ENCODE measurements around the gene CXCL13. TPM values are rescaled to one million over a fixed set of nuclear protein-coding genes. Genes with fewer than 3 reads are reported as not detected.
"Not testable (repeated sequence)": the region's sequence is repeated elsewhere in the genome, so short reads cannot be mapped to it uniquely, and the experiment has no call there.

CXCL13 gene, protein sequence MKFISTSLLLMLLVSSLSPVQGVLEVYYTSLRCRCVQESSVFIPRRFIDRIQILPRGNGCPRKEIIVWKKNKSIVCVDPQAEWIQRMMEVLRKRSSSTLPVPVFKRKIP
- polyA plus RNA-seq (ENCODE audit: insufficient read length in 4 of 4), result under 1 TPM; 0.33 to 0.92 (median 0.63) TPM

DNA sequence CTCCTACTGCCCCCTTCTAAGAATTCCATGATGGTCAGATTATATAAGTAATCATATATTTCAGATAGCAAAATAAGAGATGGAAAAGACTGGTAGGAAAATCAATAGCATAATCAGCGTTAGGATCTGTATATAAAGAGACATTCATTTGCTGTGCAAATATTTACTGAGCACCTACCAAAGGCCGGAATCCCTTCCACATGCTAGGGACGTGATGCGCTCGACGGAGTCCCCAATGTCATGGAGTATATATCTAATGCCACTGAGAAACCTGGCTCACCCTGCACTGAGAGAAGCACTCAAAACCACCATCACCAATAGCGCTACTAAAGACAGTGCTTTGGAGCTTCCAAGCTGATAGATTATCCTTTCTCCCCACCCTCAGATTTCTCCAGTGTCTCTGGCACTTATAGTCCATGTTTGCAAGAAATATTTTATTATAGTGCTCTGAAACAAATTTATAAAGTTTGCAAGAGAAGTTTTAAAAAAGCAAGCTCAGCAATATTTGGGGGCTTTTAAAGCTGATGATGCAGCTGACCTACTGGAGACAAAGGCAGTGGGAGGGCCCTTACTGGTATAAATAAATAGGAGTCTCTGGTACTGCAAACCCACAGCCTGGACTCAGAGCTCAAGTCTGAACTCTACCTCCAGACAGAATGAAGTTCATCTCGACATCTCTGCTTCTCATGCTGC lies at the start of gene CXCL13:
TSS of gene CXCL13 (plus strand) at position 611 of the 693 bp plus-strand sequence. CDS start at position 657, 46 bp downstream.
- no peak for DNase-seq (ENCODE audit: low read depth in 4 of 4, low spot score in 2 of 4)

DNA sequence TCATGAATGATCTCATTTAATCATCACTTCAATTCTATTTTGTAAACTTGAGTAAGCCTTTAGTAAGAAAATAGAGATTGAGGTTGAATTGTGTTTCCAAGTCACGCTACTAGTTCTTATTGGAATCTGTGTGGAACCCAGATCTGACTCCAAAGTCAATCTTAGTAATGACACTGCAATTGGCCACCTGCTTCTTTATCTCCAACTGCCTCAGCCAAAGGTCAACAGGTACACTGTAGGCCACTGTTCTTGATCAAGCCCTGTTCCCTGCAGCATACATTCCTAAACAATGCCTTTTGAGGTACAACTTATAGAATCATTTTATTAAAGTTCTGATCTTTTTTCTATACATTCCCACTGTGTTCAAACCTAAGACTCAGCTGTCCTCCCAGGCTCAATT lies 45.5 kb upstream of the CXCL13 start:
- DNase-seq (ENCODE audit: low read depth in 4 of 4, low spot score in 2 of 4), result no peak

DNA sequence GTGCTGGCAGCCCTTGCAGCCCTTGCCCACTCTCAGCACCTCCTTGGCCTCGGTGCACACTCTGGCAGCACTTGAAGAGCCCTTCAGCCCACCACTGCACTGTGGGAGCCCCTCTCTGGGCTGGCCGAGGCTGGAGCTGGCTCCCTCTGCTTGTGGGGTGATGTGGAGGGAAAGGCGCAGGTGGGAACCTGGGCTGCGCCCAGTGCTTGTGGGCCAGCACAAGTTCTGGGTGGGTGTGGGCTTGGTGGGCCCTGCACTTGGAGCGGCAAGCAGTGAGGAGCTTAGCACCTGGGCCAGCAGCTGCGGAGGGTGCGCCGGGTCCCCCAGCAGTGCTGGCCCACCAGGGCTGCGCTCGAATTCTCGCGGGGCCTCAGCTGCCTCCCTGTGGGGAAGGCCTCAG lies 43.9 kb upstream of the CXCL13 start:
- DNase-seq (ENCODE audit: low read depth in 4 of 4, low spot score in 2 of 4), result not testable (repeated sequence)

DNA sequence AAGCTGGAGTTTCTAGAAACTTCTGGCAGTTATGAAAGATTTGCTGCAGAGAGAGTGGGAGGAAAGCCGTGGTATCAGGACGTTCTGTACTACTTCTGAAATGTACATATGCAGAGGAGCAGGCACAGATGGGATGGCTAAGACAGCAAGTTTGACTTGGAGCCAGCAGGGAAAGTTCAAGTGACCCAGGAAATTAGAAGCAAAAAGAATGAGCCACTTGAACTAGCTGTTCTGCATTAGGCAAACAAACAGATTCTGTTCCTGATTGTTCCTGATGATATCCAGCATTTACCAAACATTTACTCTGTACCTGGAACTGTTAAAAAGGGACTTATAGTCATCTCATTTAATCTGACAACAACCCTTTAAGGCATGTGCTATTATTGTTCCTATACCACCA lies 41.4 kb upstream of the CXCL13 start:
- peak in 1 of 4 donors; percentile 9 for DNase-seq (ENCODE audit: low read depth in 4 of 4, low spot score in 2 of 4)

DNA sequence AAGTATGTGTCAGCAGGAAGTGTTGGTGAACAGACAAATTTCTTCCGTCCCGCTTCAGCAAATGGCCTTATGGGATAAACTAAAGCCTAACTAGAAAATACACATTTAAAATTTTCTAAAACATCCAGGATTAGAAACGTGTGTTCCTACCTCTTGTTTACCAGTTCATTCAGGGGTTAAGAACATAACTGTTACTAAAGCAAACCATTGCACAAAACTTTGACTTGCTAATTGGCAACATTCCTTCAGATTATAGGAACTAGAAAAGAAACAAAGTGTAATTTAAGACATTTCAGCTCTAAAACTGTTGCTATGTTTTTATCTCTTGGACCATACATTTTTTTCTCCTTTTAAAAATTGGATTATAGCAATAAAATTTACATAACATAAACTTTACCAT lies 39.5 kb upstream of the CXCL13 start:
- DNase-seq (ENCODE audit: low read depth in 4 of 4, low spot score in 2 of 4), result no peak

DNA sequence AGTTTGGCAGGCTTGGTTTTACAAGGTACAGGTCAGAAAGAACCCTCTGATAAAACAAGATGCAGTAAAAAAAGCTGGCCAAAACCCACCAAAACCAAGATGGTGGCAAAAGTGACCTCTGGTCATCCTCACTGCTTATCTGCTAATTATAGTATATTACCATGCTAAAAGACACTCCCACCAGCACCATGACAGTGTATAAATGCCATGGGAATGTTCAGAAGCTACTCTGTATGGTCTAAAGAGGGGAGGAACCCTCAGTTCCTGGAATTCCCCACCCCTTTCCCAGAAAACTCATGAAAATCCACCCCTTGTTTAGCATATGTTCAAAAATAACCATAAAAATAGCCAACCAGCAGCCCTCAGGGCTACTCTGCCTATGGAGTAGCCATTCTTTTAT lies 38.1 kb upstream of the CXCL13 start:
- DNase-seq (ENCODE audit: low read depth in 4 of 4, low spot score in 2 of 4), result no peak

DNA sequence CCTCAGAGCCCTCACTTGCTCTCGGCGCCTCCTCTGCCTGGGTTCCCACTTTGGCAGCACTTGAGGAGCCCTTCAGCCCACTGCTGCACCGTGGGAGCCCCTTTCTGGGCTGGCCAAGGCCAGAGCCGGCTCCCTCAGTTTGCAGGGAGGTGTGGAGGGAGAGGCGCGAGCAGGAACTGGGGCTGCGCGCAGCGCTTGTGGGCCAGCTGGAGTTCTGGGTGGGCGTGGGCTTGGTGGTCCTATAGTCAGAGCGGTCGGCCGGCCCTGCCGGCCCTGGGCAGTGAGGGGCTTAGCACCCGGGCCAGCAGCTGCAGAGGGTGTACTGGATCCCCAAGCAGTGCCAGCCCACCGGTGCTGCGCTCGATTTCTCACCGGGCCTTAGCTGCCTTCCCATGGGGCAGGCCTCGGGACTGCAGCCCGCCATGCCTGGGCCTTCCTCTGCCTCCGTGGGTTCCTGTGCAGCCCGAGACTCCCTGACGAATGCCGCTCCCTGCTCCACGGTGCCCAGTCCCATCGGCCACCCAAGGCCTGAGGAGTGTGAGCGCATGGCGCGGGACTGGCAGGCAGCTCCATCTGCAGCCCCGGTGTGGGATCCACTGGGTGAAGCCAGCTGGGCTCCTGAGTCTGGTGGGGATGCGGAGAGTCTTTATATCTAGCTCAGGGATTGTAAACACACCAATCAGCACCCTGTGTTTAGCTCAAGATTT lies 35.0 kb upstream of the CXCL13 start:
- not testable (repeated sequence) for DNase-seq (ENCODE audit: low read depth in 4 of 4, low spot score in 2 of 4)

DNA sequence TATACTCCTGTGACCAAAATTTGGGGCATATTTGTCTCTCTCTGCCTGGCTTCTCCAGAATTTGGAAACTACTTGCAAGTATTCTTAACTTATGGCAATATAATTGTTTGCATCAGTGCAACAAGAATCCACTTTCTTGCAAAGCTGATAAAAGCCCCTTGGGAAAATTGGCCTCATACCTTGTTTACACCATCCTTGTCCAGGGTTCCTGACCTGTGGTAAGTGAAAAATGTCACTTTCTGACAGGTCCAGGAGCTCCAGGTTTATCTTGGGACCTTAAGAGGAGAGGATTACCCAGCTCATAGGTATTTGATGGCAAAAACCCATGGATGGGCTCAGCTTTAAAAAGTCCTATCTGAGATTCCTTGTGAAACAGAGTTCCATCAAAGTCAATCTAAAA lies 29.3 kb upstream of the CXCL13 start:
- no peak for DNase-seq (ENCODE audit: low read depth in 4 of 4, low spot score in 2 of 4)

DNA sequence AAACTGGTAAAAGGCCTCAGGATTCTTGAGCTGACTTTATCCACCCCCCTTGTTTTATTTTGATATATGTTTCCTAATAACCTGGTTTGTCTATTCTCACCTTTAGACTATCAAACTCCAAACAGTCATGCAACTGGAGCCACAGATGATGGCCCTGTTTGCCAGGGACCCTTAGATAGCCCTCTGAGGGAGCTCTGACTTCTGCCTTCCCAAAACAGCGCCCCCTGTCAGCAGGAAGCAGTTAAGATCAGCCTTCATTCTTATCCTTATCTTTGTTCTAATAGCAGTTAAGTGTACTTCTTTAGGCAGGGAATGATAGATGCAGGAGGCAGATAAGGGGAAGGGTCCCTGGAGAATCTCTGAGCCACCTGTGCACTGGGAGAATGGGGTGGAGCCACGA lies 27.5 kb upstream of the CXCL13 start:
- no peak for DNase-seq (ENCODE audit: low read depth in 4 of 4, low spot score in 2 of 4)

DNA sequence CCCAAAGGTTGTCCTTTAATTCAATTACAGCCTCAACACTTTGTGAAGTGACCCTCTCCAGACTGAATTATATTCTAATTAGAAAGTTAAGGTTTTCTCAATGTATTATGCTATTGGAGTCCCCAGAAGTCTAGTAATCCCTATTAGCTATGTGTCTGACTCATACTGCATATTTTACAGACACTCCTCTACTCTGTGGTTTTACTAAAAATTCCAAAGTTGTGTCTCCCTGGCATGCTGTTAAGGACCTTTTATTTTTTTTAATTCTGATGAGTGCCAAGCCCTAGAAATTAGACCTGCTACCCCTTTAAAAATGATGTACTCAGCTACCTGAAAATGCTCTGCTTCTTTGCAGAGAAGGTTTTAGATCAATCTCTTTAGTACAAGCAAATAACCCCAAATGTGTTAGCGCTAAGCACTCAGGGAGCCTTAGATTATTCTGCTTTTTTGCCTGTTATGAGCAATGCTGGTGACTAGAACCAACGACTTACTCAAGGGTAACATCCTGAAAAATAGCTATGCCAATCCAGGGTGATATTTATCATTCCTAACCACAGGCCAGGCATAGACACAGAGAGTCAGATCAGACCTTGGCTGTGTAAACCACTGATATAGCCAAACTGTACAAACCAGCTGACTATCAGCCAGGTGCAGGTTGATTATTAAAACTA lies 26.1 kb upstream of the CXCL13 start:
- DNase-seq (ENCODE audit: low read depth in 4 of 4, low spot score in 2 of 4), result no peak

DNA sequence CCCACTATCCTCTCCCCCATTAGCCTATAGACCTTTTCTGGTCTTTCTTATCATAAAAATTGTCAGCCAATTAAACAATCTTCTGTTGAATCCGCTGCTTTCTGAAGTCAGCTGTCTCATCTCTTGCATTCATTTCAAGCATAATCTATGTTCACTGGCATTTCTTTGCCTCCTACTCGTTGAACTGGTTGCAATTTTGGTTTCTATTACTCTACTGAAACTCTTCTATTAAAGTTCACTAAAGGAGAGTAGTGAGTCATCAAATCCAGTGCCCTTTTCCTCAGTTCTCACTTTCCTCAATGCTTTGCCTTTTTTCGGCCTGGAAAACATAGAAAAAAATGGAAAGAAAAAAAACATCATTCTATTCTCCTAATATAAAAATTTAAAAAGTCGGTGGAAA lies 23.9 kb upstream of the CXCL13 start:
- no peak for DNase-seq (ENCODE audit: low read depth in 4 of 4, low spot score in 2 of 4)

DNA sequence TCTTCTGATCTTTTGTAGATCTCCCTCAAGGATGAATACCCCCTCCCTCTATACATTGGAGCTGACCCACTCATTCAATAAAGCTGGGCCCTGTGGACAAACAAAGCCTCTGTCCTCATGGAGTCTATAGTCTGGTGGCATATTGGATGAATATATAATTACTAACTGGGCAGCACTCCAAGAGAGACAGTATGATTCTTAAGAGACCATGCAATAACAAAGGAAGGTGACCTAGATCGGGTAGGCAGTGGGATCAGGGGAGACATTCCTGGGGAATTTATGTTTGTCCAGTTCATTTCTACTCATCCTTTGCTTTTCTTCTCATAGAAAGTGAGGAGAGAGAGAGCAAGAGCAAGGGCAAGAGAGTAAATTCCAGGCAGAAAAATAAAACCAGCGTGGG lies 23.5 kb upstream of the CXCL13 start:
- no peak for DNase-seq (ENCODE audit: low read depth in 4 of 4, low spot score in 2 of 4)

DNA sequence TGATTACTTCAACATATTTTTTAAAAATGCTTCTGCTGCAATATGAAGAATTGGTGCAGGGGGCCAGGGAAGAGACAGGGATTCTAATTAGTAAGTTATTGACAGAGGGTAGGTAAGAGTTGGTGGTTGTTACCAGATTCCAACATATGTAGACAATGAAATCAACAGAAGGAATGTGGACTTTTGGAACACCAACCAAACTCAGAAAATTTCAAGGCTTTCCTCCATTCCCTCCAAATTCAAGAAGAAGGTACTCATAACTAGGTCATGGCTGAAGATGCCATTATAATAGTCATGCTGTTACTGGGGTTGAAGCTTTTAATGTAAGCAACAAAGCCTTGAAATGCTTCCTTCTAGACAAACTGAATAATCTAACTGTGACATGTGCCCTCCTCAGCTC lies 22.9 kb upstream of the CXCL13 start:
- DNase-seq (ENCODE audit: low read depth in 4 of 4, low spot score in 2 of 4), result no peak

DNA sequence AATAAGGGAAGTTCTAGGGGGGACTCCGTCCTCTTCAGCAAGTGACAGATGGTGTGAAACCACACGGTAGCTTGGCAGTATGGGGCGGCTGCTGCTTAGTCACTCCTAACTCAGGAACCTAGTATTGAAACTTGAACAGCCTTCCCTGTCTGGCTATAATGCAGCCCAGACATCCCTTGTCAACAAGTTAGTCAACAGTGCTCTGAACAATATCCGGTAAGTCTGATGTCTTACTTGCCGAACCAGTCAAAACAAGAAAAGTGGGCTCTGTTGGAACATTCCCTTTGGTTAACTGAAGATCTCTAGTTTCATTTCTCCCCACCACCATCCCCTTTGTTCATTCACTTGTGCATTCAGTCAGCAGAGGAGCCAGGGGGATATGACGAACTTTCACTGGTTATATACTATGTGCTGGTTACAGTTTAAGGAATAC lies 18.7 kb upstream of the CXCL13 start:
- no peak for DNase-seq (ENCODE audit: low read depth in 4 of 4, low spot score in 2 of 4)

DNA sequence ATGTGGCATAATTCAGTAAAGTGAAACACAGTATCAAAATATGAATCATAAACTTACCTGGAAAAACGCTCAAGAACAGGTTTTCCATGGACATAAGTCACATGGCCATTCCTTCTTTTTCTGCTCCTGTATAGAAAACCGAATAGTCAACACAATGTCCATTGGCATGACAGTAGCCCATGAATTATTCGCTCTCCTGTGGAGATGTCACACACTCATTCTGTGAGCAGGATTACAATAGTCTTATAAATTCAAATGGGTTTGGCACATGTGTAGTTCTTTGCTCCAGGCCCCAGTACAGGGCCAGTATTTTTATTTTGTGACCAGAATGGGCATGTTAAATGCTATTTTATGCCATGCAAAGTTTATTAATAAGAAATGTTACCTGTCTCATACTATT lies 15.1 kb upstream of the CXCL13 start:
- DNase-seq (ENCODE audit: low read depth in 4 of 4, low spot score in 2 of 4), result no peak

DNA sequence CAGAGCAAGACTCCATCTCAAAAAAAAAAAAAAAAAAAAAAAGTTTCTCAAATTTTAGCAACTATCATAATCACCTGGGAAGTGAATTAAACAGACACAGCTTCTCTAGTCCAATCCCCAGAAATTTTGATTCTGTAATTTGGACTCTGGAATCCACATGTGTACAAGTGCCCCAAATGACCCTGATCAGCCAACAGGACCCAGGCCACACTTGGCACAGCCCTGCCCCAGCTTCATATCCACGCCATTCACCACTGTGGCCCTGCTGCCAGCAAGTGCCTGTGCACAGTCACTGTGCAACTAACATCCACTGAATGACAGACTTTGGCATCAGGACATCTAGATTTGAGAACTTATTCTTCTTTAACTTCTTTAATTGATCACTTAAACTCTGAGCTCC lies 14.1 kb upstream of the CXCL13 start:
- DNase-seq (ENCODE audit: low read depth in 4 of 4, low spot score in 2 of 4), result no peak

DNA sequence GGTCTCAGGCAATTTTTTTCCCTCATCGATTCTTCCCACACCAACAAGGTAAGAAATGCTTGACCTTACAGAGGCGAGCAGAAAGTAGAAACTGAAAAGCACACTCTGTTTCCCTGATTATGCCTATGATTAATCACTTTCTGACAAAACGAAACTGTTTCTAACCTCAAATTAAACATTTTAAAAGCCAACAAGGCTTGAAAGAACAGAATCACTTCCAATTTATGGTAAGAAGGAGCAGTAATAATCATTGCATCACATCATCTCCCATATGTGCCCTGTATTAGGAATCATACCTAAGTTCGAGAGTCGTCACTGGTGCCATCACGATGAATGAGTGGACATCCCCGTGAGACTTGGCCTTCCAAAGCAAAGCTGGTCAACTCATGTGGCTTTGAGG lies 12.5 kb upstream of the CXCL13 start:
- DNase-seq (ENCODE audit: low read depth in 4 of 4, low spot score in 2 of 4), result no peak

DNA sequence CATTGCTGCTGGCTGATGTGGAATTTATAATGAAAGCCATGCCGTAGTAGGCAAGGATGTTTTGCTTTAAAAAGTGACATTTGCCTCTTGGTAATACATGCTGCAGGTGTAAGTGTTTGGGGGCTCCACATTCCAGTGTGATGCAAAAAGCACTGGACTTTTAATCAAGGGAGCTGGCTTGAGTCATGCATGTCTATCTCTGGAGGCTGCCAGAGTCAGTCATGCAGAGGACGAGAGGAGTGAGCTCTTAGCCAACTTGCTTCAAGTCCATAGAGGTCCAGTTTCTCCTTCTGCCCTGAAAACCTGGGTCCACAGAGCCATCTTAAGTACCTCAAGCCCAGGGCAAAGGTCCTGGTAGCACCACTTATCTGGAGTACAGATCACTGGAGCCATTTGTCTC lies 11.6 kb upstream of the CXCL13 start:
- no peak for DNase-seq (ENCODE audit: low read depth in 4 of 4, low spot score in 2 of 4)

DNA sequence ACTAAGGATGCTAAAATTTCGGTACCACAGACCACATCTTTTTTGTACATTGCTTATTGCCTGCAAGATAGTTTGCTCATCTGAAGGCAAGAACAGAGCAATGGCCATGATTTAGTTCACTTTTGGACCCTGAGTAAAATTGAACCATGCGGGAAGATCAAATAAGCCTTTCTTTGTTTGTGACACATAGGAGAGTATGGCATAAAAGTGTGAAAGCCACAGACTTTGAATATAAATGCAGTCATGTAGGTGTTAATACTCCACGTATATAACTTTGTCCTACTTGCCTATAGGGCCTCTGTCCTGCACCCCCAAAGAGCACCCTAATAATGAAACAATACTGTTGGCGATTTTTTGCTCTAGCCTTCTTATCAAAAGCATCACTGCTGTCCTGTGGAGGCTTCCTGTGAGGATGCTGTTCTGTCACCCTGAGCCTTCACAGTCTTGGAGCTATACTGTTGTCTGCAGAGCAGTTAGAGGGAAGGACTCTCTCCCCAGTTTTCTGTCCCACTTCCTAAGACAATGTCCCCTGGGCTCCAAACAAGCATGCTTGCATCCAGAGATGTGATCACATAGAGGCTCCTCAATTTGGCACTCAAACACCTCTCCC lies 10.2 kb upstream of the CXCL13 start:
- DNase-seq (ENCODE audit: low read depth in 4 of 4, low spot score in 2 of 4), result no peak

DNA sequence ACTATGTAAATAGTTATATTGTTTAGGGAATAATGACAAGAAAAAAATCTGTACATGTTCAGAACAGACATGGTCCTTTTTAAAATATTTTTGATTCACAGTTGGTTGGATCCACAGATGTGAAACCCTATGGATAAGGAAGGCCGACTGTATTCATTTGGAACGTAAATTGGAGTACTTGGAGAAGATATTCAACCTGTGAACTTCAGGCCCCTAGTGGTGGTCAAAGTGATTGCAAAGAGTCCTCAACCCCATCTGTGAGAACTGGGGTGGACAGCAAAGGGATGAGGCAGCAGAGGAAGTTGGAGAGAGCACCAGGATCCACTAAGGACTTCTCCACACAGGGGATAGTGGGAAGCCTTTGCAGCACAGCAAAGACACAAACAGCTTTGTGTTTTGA lies 6.2 kb upstream of the CXCL13 start:
- no peak for DNase-seq (ENCODE audit: low read depth in 4 of 4, low spot score in 2 of 4)
